Nasal cavity respiratory epithelium epithelial cell of viscerocranial mucosa (primary cell): ENCODE data around the gene LBX2. TPM values are rescaled to one million over a fixed set of nuclear protein-coding genes. Genes with fewer than 3 reads are reported as not detected.

Experiments
- total RNA-seq: library from RNA; depleted of rRNA; stranded (reverse); fragments of >200 nt; gene quantifications from 2 replicates; pipeline ENCODE4 v1.2.3, GENCODE V29; 2014

The LBX2 gene, protein sequence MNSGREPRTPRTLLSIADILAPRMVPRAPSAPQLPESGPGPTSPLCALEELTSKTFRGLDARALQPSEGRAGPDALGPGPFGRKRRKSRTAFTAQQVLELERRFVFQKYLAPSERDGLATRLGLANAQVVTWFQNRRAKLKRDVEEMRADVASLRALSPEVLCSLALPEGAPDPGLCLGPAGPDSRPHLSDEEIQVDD
- total RNA-seq: 0.68 and 1.00 TPM in 2 replicates

DNA sequence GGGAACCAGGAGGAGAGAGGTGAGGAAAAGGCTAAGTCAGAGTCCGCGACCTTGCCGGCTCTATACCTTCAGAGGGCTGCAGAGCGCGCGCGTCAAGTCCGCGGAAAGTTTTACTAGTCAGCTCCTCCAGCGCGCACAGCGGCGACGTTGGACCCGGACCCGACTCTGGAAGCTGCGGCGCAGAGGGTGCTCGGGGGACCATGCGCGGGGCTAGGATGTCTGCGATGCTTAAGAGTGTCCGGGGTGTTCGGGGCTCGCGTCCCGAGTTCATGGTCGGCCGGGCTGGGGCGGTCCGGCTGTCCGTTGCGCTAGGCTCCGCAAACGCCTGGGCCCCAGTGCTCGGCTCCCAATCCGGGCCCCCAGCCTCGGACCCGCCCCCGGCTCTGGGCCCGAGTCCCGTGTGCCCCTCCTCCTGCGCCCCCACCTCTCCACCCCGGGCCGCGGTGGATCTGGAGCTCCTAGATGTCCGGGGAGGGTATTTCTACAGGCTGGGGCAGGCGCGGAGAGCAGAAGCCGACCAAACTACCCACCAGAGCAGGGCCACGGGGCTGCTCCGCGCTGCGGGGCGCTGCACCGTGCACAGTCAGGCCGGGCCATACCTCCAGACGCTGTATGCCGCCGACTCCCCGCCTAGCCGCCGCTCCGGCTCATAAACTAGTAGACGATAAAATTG, at the start of gene LBX2:
Gene LBX2 (minus strand): TSS at position 337 of the 673 bp plus-strand sequence. CDS start 66 bp downstream, at position 271.

DNA sequence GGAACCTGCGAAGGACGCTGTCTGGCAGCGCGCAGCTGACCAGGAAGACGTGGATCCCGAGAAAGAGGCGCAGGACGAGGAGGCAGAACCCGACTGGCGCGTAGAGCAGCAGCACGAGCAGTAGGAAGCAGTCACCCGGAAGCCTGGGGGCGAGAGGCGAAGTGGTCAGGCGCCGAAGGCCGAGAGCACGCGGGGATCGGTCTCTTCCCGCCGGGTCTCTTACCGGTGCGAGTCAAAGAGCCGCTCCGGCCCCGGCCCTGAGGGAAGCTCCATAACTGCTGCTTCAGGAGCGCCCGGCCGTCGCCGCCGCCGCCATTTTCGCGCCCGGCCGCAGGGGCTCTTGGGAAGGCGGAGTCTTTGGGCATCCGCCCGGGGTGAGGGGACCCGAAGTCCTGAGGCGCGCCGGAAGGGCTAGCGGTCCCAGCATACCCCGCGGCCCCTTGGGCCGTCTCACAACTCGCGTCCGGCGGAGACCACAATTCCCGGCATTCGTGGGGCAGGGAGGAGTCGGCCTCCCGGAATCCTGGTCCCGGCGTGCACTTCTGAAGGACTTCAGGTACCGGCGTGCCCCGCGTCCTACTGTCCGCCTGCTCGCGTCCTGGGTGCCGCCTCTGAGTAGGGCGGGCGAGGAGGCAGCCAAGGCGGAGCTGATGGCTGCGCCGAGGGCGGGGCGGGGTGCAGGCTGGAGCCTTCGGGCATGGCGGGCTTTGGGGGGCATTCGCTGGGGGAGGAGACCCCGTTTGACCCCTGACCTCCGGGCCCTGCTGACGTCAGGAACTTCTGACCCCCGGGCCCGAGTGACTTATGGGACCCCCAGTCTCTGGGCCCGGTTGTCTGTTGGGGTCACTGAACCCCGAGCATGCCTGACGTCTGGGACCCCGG, 30.2 kb upstream of the LBX2 start, which contains the start of the genes AUP1 and HTRA2:
Gene AUP1 (minus strand): TSS at position 350 of the 882 bp plus-strand sequence. CDS start 77 bp downstream, at position 273.
Gene HTRA2 (plus strand): TSS at position 577 of the 882 bp plus-strand sequence. CDS start 74 bp downstream, at position 651.

DNA sequence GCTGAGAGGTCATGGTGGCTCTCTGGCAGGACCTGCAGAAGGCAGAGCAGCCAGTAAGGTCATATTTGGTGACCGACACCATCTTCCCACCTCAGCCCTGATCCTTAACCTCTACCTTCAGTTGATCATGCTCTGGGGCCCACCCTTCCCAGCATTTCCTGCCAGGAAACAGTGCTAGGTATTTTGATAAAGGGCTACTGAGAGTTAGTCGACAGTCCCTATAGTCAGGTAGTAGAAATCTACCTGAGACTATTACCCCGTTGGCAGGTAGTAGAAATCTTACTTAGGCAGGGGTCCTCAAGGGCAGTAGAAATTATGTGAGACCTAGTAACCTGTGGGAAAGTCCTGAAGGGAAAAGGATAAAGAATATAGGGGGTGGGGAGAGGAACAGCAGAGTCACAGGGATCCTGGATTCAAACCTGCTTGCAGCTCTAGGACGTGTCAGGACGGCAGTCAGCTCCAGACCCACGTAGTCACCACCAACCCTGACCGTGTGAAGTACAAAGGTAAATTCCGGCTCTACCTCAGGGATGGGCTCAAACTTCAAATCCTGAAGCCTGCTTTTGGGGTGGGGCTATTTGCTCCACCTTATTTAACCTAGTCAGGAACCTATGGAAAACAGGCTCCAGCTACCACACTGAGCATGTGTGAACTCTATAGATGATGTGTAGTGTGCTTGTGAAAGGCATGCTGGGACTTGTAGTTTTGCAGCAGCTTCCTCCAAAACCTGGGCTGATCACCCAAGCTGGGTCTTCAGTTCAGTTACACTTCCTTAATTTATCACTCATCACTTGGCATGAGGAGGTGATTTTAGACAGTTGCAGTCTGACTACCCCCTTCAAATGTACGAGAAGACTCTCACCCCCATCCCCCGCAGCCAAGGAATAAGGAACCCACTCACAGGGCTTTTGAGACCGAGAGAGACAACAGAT, 26.6 kb upstream of the LBX2 start, which contains the start of gene DQX1:
Gene DQX1 (minus strand): TSS at position 515 of the 932 bp plus-strand sequence. CDS start 502 bp downstream, at position 13.

DNA sequence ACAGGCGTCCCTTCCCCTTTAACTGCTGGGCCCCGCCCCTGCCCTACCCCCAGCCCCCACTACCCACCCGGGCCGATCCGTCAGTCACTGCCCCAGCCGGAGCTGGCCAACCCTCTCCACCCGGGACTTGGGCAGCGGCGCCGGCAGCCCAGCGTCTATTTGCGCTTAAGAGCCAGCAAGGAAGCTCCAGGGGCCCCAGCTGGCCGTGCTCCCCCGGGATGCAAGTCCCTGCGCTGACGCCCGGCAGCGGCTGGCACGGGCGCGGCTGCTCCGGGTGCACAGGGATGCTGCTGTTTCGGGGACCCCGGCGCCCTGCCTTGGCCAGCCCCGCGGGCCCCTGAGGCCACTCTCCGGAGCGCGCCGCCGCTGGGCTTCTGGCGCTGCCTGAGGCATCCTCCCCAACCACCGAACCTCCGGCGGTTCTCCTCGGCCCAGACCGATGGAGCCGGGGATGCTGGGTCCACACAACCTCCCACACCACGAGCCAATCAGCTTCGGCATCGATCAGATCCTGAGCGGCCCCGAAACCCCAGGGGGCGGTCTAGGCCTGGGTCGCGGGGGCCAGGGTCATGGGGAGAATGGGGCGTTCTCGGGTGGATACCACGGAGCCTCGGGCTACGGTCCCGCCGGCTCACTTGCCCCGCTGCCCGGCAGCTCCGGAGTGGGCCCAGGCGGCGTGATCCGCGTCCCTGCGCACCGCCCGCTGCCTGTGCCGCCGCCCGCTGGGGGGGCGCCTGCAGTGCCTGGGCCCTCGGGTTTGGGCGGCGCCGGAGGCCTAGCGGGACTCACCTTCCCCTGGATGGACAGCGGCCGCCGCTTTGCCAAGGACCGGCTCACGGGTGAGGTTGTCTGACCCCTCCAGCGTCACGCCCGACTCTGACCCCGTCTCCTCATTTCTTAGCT, 15.2 kb upstream of the LBX2 start, which contains the start of gene TLX2:
Gene TLX2 (plus strand): TSS at position 83 of the 903 bp plus-strand sequence. CDS start 357 bp downstream, at position 440.

DNA sequence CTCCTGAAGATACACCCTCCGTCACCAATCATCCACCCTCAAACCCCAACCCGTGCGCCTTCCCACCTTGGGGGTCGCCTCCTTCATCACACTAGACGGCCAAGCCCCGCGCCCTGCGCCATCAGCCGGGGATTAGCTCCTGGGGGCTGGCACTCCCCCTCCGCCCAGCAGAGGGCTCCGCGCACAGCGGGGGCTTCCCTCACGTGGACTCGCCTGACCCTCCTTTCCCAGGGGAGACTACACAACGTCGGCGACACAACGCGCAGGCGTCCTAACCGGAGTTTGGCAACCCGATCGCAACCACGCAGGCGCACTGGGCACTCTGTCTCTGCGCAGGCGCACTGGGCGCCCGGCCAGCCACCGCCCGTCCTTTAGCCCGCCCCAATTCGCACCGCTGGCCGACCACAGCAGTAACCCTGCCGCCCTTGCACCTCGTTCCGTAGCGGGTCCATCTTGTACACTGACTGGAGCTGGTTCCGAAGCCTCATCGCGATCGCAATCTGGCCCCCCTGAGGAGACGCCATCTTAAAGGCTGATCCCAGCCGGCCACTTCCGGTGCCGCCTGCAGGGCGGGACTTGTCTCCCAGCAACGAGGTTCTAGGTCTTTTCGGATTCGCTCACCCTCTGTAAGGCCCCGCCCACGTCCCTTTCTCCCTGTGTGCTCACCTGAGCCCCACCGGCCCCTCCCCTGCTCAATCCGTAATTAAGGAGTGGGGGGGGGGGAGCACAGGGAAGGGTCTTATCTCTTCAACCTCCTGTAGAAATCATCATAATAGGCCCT, 7.9 kb upstream of the LBX2 start, which contains the start of gene PCGF1:
Gene PCGF1 (minus strand): TSS at position 551 of the 781 bp plus-strand sequence. CDS start 27 bp downstream, at position 524.

DNA sequence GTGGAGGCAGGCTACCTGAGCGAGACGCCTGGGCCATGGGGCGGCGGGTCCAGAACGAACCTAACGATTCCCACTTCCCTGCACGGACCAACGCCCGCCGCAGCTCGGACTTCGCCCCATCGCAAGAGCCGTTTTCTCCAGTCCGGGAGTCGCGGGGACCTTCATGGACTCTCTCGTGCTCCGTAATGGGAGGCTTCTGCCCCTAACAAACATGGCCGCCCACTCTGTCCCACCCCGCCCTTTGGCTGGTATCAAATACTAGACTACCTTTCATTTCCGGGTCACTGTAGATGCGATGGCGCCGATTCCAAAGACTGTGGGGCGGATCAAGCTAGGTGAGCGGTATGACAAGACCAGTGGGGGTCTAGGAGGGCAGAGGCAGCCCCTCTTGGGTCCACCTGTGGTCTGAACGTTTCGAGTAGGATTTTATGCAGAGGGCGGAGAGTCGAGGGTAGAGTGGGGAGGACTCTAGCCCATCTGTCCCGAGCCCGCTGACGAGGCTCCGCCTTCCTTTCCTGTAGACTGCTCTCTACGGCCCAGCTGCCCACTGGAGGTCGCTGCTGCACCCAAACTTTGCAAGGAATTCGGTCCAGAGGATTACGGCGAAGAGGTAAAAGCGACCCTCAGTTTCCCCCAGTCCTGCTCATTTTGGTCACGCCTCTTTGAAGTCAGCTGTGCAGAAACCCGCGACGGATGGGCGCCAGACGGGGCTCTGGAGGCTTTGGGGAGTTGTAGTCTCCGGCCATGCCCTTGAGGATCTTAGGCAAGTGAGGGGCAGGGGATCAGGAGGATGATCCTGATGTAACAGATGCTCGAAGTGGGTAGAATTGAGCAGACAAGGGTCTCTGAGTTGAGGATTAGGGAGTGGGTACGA, 16.4 kb downstream of the LBX2 start, which contains the start of the genes CCDC142 and TTC31:
Gene CCDC142 (minus strand): TSS at position 198 of the 874 bp plus-strand sequence. CDS start 161 bp downstream, at position 37.
Gene TTC31 (plus strand): TSS at position 281 of the 874 bp plus-strand sequence. CDS start 15 bp downstream, at position 296.

DNA sequence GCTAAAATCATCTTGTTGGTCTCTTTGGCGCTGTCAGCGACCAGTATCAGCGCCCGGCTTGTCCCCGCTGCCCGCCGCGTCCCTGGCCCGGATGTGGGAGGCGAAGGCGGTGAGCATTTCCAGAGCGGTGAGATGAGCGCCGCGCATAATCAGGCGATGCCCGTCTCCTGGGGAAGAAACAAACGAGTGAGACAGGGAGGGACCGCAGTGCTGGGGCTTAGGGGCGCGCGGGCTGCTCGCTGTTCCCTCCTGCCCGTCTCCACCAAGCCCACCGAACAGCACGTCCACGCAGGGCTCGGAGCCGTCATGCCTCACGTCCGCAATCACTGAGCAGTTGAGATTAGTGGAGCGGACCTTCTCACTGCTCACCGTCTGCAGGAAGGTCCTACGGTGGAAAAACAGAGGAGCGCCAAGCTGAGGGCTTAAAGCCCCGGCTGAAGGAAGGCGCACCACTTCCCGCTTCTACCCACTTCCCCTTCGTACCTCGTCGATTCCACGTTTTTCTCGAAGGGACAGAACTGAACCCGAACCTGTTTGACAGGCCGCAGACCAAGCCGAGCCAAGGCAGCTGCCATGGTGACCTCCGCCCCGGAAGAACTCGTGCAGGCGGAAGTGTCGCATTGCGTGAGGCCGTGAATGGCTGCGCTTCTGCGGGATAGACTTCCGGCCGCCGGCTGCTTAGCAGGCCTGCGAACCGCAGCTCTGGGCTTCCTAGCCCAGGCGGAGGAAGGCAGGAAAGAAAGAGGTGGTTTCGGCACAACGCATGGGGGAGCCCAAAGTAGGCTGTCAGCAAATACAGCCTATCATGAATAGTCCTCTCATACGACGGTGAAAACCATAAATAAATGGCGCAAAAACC, 27.1 kb downstream of the LBX2 start, which contains the start of gene MRPL53:
Gene MRPL53 (minus strand): TSS at position 595 of the 859 bp plus-strand sequence. CDS start 20 bp downstream, at position 575.

DNA sequence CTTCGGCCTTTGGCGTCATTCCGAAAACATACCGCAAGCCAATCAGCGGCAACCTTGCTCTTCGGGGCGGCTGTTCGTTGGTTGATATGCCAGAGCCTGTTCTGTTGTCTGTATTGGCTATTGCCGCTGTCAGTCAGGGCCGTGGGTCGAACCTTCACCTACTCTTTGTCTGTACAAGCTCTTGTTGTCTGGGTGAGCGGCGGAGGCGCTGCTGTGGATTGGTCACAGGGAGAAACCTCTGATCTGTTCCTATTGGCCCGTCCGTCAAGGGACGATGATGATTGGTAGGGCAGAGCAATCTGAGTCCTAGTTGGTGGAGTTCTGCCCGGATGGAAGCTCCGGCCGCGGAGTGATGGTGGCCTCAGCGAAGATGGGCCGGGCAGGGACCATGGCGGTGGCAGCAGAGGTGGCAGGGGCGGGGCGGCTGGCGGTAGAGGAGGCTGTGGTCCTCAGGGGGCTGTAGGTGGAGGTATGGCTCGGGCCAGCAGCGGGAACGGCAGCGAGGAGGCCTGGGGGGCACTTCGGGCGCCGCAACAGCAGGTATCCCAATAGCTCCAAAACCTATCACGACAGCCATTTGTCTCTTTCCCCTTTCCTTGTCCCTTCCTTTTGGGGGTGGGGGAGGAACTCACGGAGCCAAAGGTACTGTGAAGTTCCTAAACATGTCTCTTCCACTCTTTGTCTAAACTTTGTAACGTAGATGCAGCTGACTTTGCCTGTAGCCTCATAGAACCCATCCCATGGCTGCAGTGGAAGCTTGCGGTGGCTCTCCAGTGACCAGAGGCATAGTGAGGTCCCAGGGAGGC, 41.1 kb downstream of the LBX2 start, which contains the start of gene WBP1:
Gene WBP1 (plus strand): TSS at position 307 of the 806 bp plus-strand sequence. CDS start 165 bp downstream, at position 472.

DNA sequence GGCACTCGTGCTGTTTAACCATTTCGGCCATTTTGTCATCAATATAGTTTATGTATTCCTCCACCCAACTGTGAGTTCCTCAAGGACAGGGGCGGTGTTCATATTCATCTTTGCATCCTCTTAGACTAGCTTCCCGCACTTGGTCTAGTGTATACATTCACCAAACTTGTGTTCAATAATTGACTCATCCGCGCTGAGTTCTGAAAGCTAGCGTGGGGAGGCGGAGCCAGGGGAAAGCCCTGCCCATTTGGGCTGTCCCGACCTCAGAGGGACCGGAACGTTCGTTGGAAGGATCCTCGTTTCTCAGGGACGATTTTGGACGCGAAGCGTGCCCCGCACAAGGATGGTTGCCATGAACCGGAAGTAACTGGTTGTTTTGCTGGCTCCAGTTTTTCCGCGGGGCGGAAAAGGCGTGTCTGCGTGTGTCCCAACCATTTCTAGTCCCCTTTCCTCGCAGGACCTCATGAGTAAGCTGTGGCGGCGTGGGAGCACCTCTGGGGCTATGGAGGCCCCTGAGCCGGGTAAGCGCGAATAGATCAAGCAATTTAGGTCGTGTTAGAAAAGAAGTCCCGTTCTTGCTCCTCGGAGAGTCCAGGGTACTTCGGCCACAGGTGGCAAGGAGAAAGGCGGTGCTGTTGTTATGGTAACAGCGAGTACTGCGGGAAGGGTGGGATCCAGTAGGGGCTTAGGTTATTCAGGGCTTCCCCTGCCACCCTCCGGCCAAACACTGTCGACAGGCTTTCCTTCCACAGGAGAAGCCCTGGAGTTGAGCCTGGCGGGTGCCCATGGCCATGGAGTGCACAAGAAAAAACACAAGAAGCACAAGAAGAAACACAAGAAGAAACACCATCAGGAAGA, 44.5 kb downstream of the LBX2 start, which contains the start of gene INO80B:
Gene INO80B (plus strand): TSS at position 434 of the 858 bp plus-strand sequence. CDS start 30 bp downstream, at position 464.

Other genes with a start within 250 kb of the LBX2 start
- gene SLC4A5, start 156.2 kb downstream of the LBX2 start, total RNA-seq: under 0.01 and 0.21 TPM in 2 replicates
- gene DCTN1, start 119.3 kb downstream of the LBX2 start, total RNA-seq: 52.6 and 114 TPM in 2 replicates
- under 0.01 and 0.85 TPM in 2 replicates for gene C2orf81, start 78.0 kb downstream of the LBX2 start, total RNA-seq
- gene WDR54, start 77.9 kb downstream of the LBX2 start, total RNA-seq: 16.9 and 19.5 TPM in 2 replicates
- gene RTKN, start 57.7 kb downstream of the LBX2 start, total RNA-seq: 33.2 and 51.9 TPM in 2 replicates
- 9.9 and 14.5 TPM in 2 replicates for gene INO80B, start 44.5 kb downstream of the LBX2 start, total RNA-seq
- 24.4 and 27.7 TPM in 2 replicates for gene WBP1, start 41.2 kb downstream of the LBX2 start, total RNA-seq
- gene MOGS, start 34.2 kb downstream of the LBX2 start, total RNA-seq: 64.4 and 67.0 TPM in 2 replicates
- 18.4 and 27.0 TPM in 2 replicates for gene MRPL53, start 26.9 kb downstream of the LBX2 start, total RNA-seq
- gene CCDC142, start 16.6 kb downstream of the LBX2 start, total RNA-seq: 9.9 and 12.7 TPM in 2 replicates
- gene TTC31, start 16.5 kb downstream of the LBX2 start, total RNA-seq: 6.8 and 11.6 TPM in 2 replicates
- 36.4 and 39.0 TPM in 2 replicates for gene PCGF1, start 8.1 kb upstream of the LBX2 start, total RNA-seq
- not detected in 2 replicates for gene TLX2, start 14.8 kb upstream of the LBX2 start, total RNA-seq
- gene DQX1, start 26.6 kb upstream of the LBX2 start, total RNA-seq: 1.0 and 3.9 TPM in 2 replicates
- 111 and 175 TPM in 2 replicates for gene AUP1, start 30.1 kb upstream of the LBX2 start, total RNA-seq
- gene HTRA2, start 30.3 kb upstream of the LBX2 start, total RNA-seq: 31.9 and 59.8 TPM in 2 replicates
- gene LOXL3, start 54.3 kb upstream of the LBX2 start, total RNA-seq: 0.28 and 0.34 TPM in 2 replicates
- 0.68 and 2.1 TPM in 2 replicates for gene DOK1, start 55.1 kb upstream of the LBX2 start, total RNA-seq
- gene M1AP, start 148.7 kb upstream of the LBX2 start, total RNA-seq: 2.1 and 2.8 TPM in 2 replicates
- gene SEMA4F, start 154.6 kb upstream of the LBX2 start, total RNA-seq: 3.1 and 10.8 TPM in 2 replicates